ENCODE measurements around the gene SORCS2. TPM values are rescaled to one million over a fixed set of nuclear protein-coding genes. Genes with fewer than 3 reads are reported as not detected.

SORCS2 gene
- total and polyA plus RNA-seq, 2 of the 13 experiments (the other 11 are each of a cell fraction or from before 2014, with no cell fraction given) = 0.82 to 1.0 TPM

GRCh38 chr4:7610022-7610670 is 417.8 kb downstream of the SORCS2 start:
- intact Hi-C loops (cut with micrococcal nuclease; ENCODE audit: unreplicated experiment) (no loop called here), in situ Hi-C loops (cut with HindIII; ENCODE audit: extremely low pct_ligation_motif_present, low pct_unique_long_range_greater_than_20kb) (no loop called here)
- no TSS peak for BruUV-seq (replicated peaks)

More at GRCh38 chr4:7610022-7610670, 417.8 kb downstream of the SORCS2 start:
- no peak overlapping the region for H3K4me2 ChIP-seq (ENCODE audit: low read depth, low read length)
- no peaks in the 10 kb centered on the region for H3K79me2 ChIP-seq (ENCODE audit: insufficient read depth, low read length)
- no peak overlapping the region for H3K9ac ChIP-seq (ENCODE audit: insufficient read depth, low read depth, low read length)
- POLR2A ChIA-PET = no interaction called here
- no peak for FAIRE-seq
- no peak for ATAC-seq
- no peak overlapping the region for H3K4me3 ChIP-seq (replicated peaks in 1 of 3; ENCODE audit: insufficient read depth in 1 of 3, low read depth in 2 of 3, low read length in 3 of 3)
- CTCF ChIA-PET (ENCODE audit: low intra/inter-chr PET ratio, low total read pairs) = no interaction called here
- WGBS (ENCODE audit: low lambda C conversion rate) = 83% methylated on average over 11 of the region's 17 CpGs
- TF ChIP-seq TARDBP (CRISPR knock-in tag; IDR thresholded peaks at IDR 0.05) = no peak
- TF ChIP-seq PREB (CRISPR knock-in tag; IDR thresholded peaks at IDR 0.05) = no peak
- TF ChIP-seq BRF2 (CRISPR knock-in tag; IDR thresholded peaks at IDR 0.05) = no peak
- no peak for TF ChIP-seq ZBTB43 (CRISPR knock-in tag; conservative IDR thresholded peaks at IDR 0.05)
- no peak for TF ChIP-seq ZNF337 (CRISPR knock-in tag; IDR thresholded peaks at IDR 0.05; ENCODE audit: borderline replicate concordance, low read depth)
- no peak for TF ChIP-seq ATF6 (CRISPR knock-in tag; conservative IDR thresholded peaks at IDR 0.05)
- H4K20me1 ChIP-seq (ENCODE audit: insufficient read depth, low read length) = no peaks in the 10 kb centered on the region
- peaks cover 6% of the 10 kb centered on the region; the same call in 1 of the 2 replicates for H3K9me3 ChIP-seq (ENCODE audit: low read length)
- no peak overlapping the region for H2AFZ ChIP-seq (ENCODE audit: low read length)
- peaks cover 24% of the 10 kb centered on the region for H3K4me1 ChIP-seq (ENCODE audit: insufficient read depth, low read length)
- H3K36me3 ChIP-seq (replicated peaks in 1 of 2; ENCODE audit: control insufficient read depth in 1 of 2, insufficient read depth in 2 of 2, low read length in 2 of 2) = no peaks in the 10 kb centered on the region; a peak in 1 of 5 replicates
- H3K27me3 ChIP-seq (ENCODE audit: control insufficient read depth in 1 of 2, insufficient read depth in 2 of 2, low read length in 2 of 2) = no peaks in the 10 kb centered on the region
- H3K27ac ChIP-seq (ENCODE audit: extremely low read length, insufficient read depth, low read length) = no peak overlapping the region
- no peak for DNase-seq (ENCODE audit: low spot score)
